Activated B cell treated with CpG ODN at 0.5 μM for 24 hours (primary cell): ENCODE results near the gene SEPTIN2. TPM values are rescaled to one million over a fixed set of nuclear protein-coding genes. Genes with fewer than 3 reads are reported as not detected.
"Not testable (repeated sequence)": the region's sequence is repeated elsewhere in the genome, so short reads cannot be mapped to it uniquely, and the experiment has no call there.

Experiments used
- ATAC-seq: fragments of 200-7000 bp; cut with Tn5 transposase; one replicate; pipeline ENCODE4 v1.10.0; 2021; ENCODE audit warnings: low read depth, mild to moderate bottlenecking, moderate library complexity
- CTCF ChIA-PET: fragments of 350-600 bp; sonication (Branson Sonifier 250); formaldehyde crosslinking; loops from one replicate; lab custom pipeline; 2021; ENCODE audit warnings: antibody characterized with exemption; lab: Charles Lee
- POLR2A ChIA-PET: fragments of 350-600 bp; sonication (Branson Sonifier 250); formaldehyde crosslinking; loops from one replicate; lab custom pipeline; 2021; ENCODE audit warnings: antibody characterized with exemption; lab: Charles Lee
- DNase-seq: peaks from one replicate; pipeline ENCODE4 v3.0.0; 2022
- H3K27ac Mint-ChIP-seq: one replicate; pipeline ENCODE4 v1.8.0; 2020; ENCODE audit warnings: mixed read lengths
- H3K27me3 Mint-ChIP-seq: one replicate; pipeline ENCODE4 v1.8.0; 2021; ENCODE audit warnings: mixed read lengths
- H3K36me3 Mint-ChIP-seq: one replicate; pipeline ENCODE4 v1.8.0; 2021; ENCODE audit warnings: low read depth, mixed read lengths
- H3K4me1 Mint-ChIP-seq: one replicate; pipeline ENCODE4 v1.8.0; 2021; ENCODE audit warnings: mixed read lengths
- H3K4me3 Mint-ChIP-seq: one replicate; pipeline ENCODE4 v1.8.0; 2020; ENCODE audit warnings: mild to moderate bottlenecking, mixed read lengths
- H3K9me3 Mint-ChIP-seq: one replicate; pipeline ENCODE4 v1.8.0; 2020; ENCODE audit warnings: mixed read lengths
- CTCF ChIP-seq: fragments of 200-600 bp; IDR thresholded peaks from one replicate; pipeline ENCODE4 v1.8.0; 2022; ENCODE audit warnings: antibody characterized with exemption, mild to moderate bottlenecking
- intact Hi-C: fragments of 100-400 bp; cut with micrococcal nuclease; formaldehyde crosslinking; loops from one replicate; pipeline ENCODE4 v1.15.1; 2024
- total RNA-seq: library from RNA; stranded (reverse); gene quantifications from 2 replicates; pipeline ENCODE4 v1.2.3, GENCODE V29; 2022

The SEPTIN2 gene
- total RNA-seq, 1 donor from 2014 or later = 251 TPM

DNA sequence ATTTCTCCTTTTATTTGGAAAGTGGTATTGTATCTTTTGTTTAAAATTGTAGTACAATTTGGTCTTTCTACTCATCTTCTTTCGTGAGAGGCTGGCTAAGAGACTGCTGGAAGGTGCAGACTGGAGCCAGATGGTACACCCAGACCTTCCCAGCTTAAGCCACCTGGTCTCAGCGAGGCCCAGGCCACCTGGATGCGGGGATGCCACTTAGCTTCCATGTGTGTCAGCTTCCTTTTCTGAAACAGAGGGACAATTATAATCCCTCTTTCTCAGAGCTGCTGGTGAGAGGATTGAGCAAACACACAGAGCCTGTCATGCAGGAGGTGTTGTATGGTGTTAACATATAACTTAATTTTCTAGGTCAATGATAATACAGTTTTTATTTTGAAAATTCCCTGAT, 57.7 kb downstream of the SEPTIN2 start:
- peaks cover 36% of the 10 kb centered on the region for H3K36me3 Mint-ChIP-seq
- H3K27me3 Mint-ChIP-seq = no peaks in the 10 kb centered on the region
- intact Hi-C loops = loop anchor here (1.0 kb wide), 1 partner anchor 8 kb away; no protein-coding TSS in a partner anchor
- ATAC-seq = no peak
- peak overlapping the region; percentile 69 for H3K27ac Mint-ChIP-seq
- TF ChIP-seq CTCF = no peak
- ChIA-PET POLR2A (interaction anchor here (1.5 to 4.1 kb wide), 3 partner anchors 14 to 59 kb away, joined by 4 to 33 read pairs (median 14); partner anchors contain the start of genes FARP2 and HDLBP), CTCF (no interaction called here)
- H3K4me1 Mint-ChIP-seq = peaks cover 66% of the 10 kb centered on the region
- H3K4me3 Mint-ChIP-seq = no peak overlapping the region
- no peak for DNase-seq
- no peaks in the 10 kb centered on the region for H3K9me3 Mint-ChIP-seq

DNA sequence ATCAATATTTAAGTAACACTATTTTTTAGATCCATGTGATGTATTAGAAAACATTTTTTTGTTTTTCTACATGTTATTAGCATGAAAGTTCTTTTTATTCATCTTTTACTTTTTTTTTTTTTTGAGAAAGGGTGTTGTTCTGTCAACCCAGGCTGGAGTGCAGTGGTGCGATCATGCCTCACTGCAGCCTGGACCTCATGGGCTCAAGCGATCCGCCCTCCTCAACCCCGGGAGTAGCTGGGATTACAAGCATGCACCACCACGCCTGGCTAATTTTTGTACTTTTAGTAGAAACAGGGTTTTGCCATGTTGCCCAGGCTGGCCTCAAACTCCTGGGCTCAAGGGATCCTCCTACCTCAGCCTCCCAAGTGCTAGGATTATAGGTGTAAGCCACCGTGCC, 58.2 kb downstream of the SEPTIN2 start:
- not testable (repeated sequence) for H3K9me3 Mint-ChIP-seq, DNase-seq, H3K27me3 Mint-ChIP-seq
- peak overlapping the region; percentile 44 for H3K4me3 Mint-ChIP-seq
- CTCF ChIA-PET = interaction anchor here (2.6 kb wide), 1 partner anchor 15 kb away, joined by 9 read pairs; no protein-coding TSS in a partner anchor
- H3K27ac Mint-ChIP-seq = peak overlapping the region; percentile 93
- ATAC-seq = peak; percentile 38
- peaks cover 63% of the 10 kb centered on the region for H3K4me1 Mint-ChIP-seq
- H3K36me3 Mint-ChIP-seq = peaks cover 36% of the 10 kb centered on the region
- intact Hi-C loops = loop anchor here (1.0 to 2.0 kb wide), 3 partner anchors 9 to 19 kb away; no protein-coding TSS in a partner anchor
- POLR2A ChIA-PET = interaction anchor here (0.7 to 4.1 kb wide), 5 partner anchors 15 to 62 kb away, joined by 3 to 33 read pairs (median 8); partner anchors contain the start of genes FARP2 and HDLBP

DNA sequence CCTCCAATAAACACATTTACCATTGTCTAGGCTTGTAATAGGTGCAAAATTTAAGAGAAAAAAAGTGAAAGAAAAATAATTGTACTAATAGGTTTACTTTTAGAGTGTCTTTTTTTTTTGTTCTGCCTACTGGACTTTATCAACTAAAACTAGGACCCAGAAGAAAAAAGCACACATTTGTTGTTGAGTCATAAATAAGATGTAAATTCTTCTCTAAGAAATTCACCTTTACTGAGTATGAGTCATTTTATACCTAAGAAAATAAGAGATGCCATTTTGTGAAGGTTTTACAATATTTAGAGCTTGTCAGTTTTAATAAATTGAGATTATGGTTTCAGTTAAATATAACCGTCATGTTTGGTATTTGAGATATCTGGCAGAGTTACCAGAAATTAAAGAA, 59.6 kb downstream of the SEPTIN2 start:
- CTCF ChIA-PET = interaction anchor here (1.0 to 2.6 kb wide), 3 partner anchors 16 to 60 kb away, joined by 3 to 9 read pairs (median 3); partner anchors contain the start of genes HDLBP and SEPTIN2
- Mint-ChIP-seq H3K27me3 (no peaks in the 10 kb centered on the region), H3K27ac (peak overlapping the region; percentile 93), H3K4me1 (peaks cover 58% of the 10 kb centered on the region), H3K9me3 (no peaks in the 10 kb centered on the region), H3K4me3 (no peak overlapping the region), H3K36me3 (peaks cover 46% of the 10 kb centered on the region)
- intact Hi-C loops = loop anchor here (2.0 kb wide), 1 partner anchor 18 kb away; no protein-coding TSS in a partner anchor
- ATAC-seq (no peak), DNase-seq (no peak)
- POLR2A ChIA-PET = interaction anchor here (0.6 to 4.1 kb wide), 7 partner anchors 11 to 328 kb away, joined by 3 to 33 read pairs (median 8); partner anchors contain the start of gene HDLBP
- TF ChIP-seq CTCF = no peak

DNA sequence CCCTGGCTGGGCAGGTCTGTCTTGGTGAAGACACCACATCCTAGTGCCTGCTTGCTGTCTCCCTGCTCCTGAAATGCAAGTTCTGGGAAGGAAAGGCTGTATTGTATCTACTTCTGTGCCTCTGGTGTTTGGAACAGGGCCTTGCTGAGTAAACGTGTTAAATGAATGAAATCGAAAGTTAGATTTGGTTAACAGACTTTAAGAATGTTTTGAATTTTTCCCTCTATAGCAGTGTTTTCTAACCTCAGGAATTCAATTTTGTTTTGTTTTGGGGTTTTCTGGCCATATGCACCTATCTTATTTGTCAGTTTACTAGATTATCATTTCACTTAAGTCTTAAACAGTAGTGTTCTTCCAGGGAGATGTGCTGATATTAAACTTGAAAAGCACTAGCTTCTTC, 61.1 kb downstream of the SEPTIN2 start:
- no peak for TF ChIP-seq CTCF
- Mint-ChIP-seq H3K9me3 (no peaks in the 10 kb centered on the region), H3K27ac (peak overlapping the region; percentile 53), H3K36me3 (peaks cover 48% of the 10 kb centered on the region), H3K4me3 (no peak overlapping the region), H3K4me1 (peaks cover 50% of the 10 kb centered on the region), H3K27me3 (no peaks in the 10 kb centered on the region)
- CTCF ChIA-PET = no interaction called here
- POLR2A ChIA-PET = interaction anchor here (1.3 to 4.1 kb wide), 2 partner anchors 18 to 61 kb away, joined by 13 to 33 read pairs; partner anchors contain the start of genes HDLBP and SEPTIN2
- no peak for DNase-seq
- intact Hi-C loops = no loop called here
- ATAC-seq = no peak

GRCh38 chr2:241378816-241379215, 63.1 kb downstream of the SEPTIN2 start:
- Mint-ChIP-seq H3K27ac (no peak overlapping the region), H3K4me1 (peaks cover 33% of the 10 kb centered on the region), H3K36me3 (peaks cover 58% of the 10 kb centered on the region), H3K27me3 (no peaks in the 10 kb centered on the region), H3K9me3 (no peaks in the 10 kb centered on the region), H3K4me3 (no peak overlapping the region)
- ChIA-PET CTCF (no interaction called here), POLR2A (no interaction called here)
- intact Hi-C loops = no loop called here
- ATAC-seq (no peak), DNase-seq (no peak)
- TF ChIP-seq CTCF = no peak
